G401 (cell line): ENCODE measurements around the gene UCK2. TPM values are rescaled to one million over a fixed set of nuclear protein-coding genes. Genes with fewer than 3 reads are reported as not detected.

Source experiments
- DNase-seq: peaks from one replicate; pipeline ENCODE4 v3.0.0-alpha.2; 2015; ENCODE audit warnings: low spot score
- in situ Hi-C: cut with HindIII; loops from 2 replicates; pipeline ENCODE4 v1.10.0; 2016; ENCODE audit warnings: low sequenced_read_pairs, mixed read lengths
- total RNA-seq: library from RNA; depleted of rRNA; stranded (reverse); fragments of >200 nt; shearing (Covaris generic); gene quantifications from 2 replicates; pipeline ENCODE4 v1.2.3, GENCODE V29; 2014

UCK2 gene
- total RNA-seq, 1 experiment from 2014 or later: 125 TPM

- in situ Hi-C loops: no loop called here
- no peak for DNase-seq
Observed at GRCh38 chr1:165873481-165873880, 46.1 kb downstream of the UCK2 start.

- in situ Hi-C loops: no loop called here
- DNase-seq: no peak
Observed at GRCh38 chr1:165874643-165875042, 47.2 kb downstream of the UCK2 start.

- in situ Hi-C loops: no loop called here
- DNase-seq: no peak
Observed at GRCh38 chr1:165875171-165875570, 47.8 kb downstream of the UCK2 start.

- no peak for DNase-seq
- in situ Hi-C loops: no loop called here
Observed at GRCh38 chr1:165875604-165876003, 48.2 kb downstream of the UCK2 start.

GRCh38 chr1:165876121-165876520, 48.7 kb downstream of the UCK2 start:
- in situ Hi-C loops: no loop called here
- no peak for DNase-seq

- in situ Hi-C loops: no loop called here
- DNase-seq: no peak
Observed at GRCh38 chr1:165877411-165877810, 50.0 kb downstream of the UCK2 start.

- no peak for DNase-seq
- in situ Hi-C loops: no loop called here
Observed at GRCh38 chr1:165877940-165878556, 50.6 kb downstream of the UCK2 start.

GRCh38 chr1:165879946-165880345, 52.5 kb downstream of the UCK2 start:
- DNase-seq: no peak
- in situ Hi-C loops: no loop called here

GRCh38 chr1:165880993-165881392, 53.6 kb downstream of the UCK2 start:
- in situ Hi-C loops: no loop called here
- DNase-seq: no peak

- DNase-seq: no peak
- in situ Hi-C loops: no loop called here
Observed at GRCh38 chr1:165882168-165882837, 54.9 kb downstream of the UCK2 start.

- in situ Hi-C loops: no loop called here
- no peak for DNase-seq
Observed at GRCh38 chr1:165883056-165883455, 55.6 kb downstream of the UCK2 start.

GRCh38 chr1:165884009-165884689, 56.7 kb downstream of the UCK2 start:
- in situ Hi-C loops: no loop called here
- DNase-seq: no peak

- in situ Hi-C loops: no loop called here
- DNase-seq: no peak
Observed at GRCh38 chr1:165884690-165885304, 57.4 kb downstream of the UCK2 start.

- in situ Hi-C loops: no loop called here
- no peak for DNase-seq
Observed at GRCh38 chr1:165885305-165885694, 57.9 kb downstream of the UCK2 start.

- DNase-seq: no peak
- in situ Hi-C loops: no loop called here
Observed at GRCh38 chr1:165886193-165886592, 58.8 kb downstream of the UCK2 start.

GRCh38 chr1:165886983-165887382, 59.6 kb downstream of the UCK2 start:
- in situ Hi-C loops: no loop called here
- DNase-seq: no peak

- no peak for DNase-seq
- in situ Hi-C loops: no loop called here
Observed at GRCh38 chr1:165887877-165888551, 60.6 kb downstream of the UCK2 start.

GRCh38 chr1:165888552-165888920, 61.1 kb downstream of the UCK2 start:
- no peak for DNase-seq
- in situ Hi-C loops: no loop called here

- in situ Hi-C loops: no loop called here
Observed at GRCh38 chr1:165890684-165891083, 63.3 kb downstream of the UCK2 start.

More at GRCh38 chr1:165890684-165891083, 63.3 kb downstream of the UCK2 start:
- peak; percentile 27 for DNase-seq
